Colonic mucosa (tissue), 4 donors: Measurements from ENCODE around the gene VPS35L. TPM values are rescaled to one million over a fixed set of nuclear protein-coding genes. Genes with fewer than 3 reads are reported as not detected.
A peak's percentile ranks its signal among the peaks of the same experiment; 100 is the strongest.

Source experiments
- DNase-seq: peaks from one replicate; pipeline ENCODE4 v3.0.0-alpha.2; 2020
- H3K27ac ChIP-seq: fragments of 200-600 bp; one replicate; pipeline ENCODE4 v1.8.0; 2021
- H3K27me3 ChIP-seq: fragments of 200-600 bp; one replicate; pipeline ENCODE4 v1.8.0; 2021
- H3K36me3 ChIP-seq: fragments of 200-600 bp; one replicate; pipeline ENCODE4 v1.8.0; 2021
- H3K4me1 ChIP-seq: fragments of 200-600 bp; one replicate; pipeline ENCODE4 v1.8.0; 2021; ENCODE audit warnings: mild to moderate bottlenecking
- H3K4me3 ChIP-seq: fragments of 200-600 bp; one replicate; pipeline ENCODE4 v1.8.0; 2021
- H3K9ac ChIP-seq, 2 donors: one replicate each; pipeline ENCODE4 v1.7.0; 2013; ENCODE audit warnings: control low read depth in 2 of 2, low read depth in 2 of 2, low read length in 2 of 2
- H3K9me3 ChIP-seq: fragments of 200-600 bp; one replicate; pipeline ENCODE4 v1.8.0; 2021
- CTCF ChIP-seq: fragments of 200-600 bp; IDR thresholded peaks from one replicate; pipeline ENCODE4 v1.8.0; 2022; ENCODE audit warnings: antibody characterized with exemption, mild to moderate bottlenecking
- intact Hi-C: fragments of 100-400 bp; cut with DNase I; formaldehyde crosslinking; loops from one replicate; pipeline ENCODE4 v1.14.1; 2022
- total RNA-seq, 2 donors: library from RNA; stranded (reverse); fragmentation: NEBNext Ultra II Directional in 1 of 2; extraction: Animal tissue kit (Norgen Biotek cat#: 25700) in 1 of 2; gene quantifications; one replicate each; pipeline ENCODE4 v1.2.1, GENCODE V29; 2021
- donor health status: healthy.
- donor health status: DM: no; HTN: no; CAD: no.
- donor health status: DM: no; HTN: no; CAD: no.

VPS35L gene
- total RNA-seq, 2 donors from 2014 or later: 38.0 to 43.7 TPM

GRCh38 chr16:19687279-19687678 is 131.8 kb downstream of the VPS35L start:
- Histone ChIP-seq H3K4me3 (no peak overlapping the region), H3K4me1 (no peaks in the 10 kb centered on the region), H3K9me3 (no peaks in the 10 kb centered on the region), H3K36me3 (no peaks in the 10 kb centered on the region), H3K27me3 (no peaks in the 10 kb centered on the region), H3K27ac (no peak overlapping the region), H3K9ac (no peak overlapping the region)
- no peak for DNase-seq
- intact Hi-C loops: loop anchor here (10.0 kb wide), 1 partner anchor 198 kb away; the partner anchor contains the start of gene GPRC5B
- TF ChIP-seq CTCF: no peak

- H3K27me3 ChIP-seq: no peaks in the 10 kb centered on the region
- H3K27ac ChIP-seq: no peak overlapping the region
- H3K9ac ChIP-seq: peak overlapping the region in 1 of 2 donors; percentile 24
- intact Hi-C loops: loop anchor here (10.0 kb wide), 1 partner anchor 196 kb away; the partner anchor contains the start of gene GPRC5B
- H3K9me3 ChIP-seq: no peaks in the 10 kb centered on the region
- DNase-seq: no peak
- TF ChIP-seq CTCF: no peak
- no peaks in the 10 kb centered on the region for H3K4me1 ChIP-seq
- H3K36me3 ChIP-seq: no peaks in the 10 kb centered on the region
- H3K4me3 ChIP-seq: no peak overlapping the region
Observed at GRCh38 chr16:19688396-19689024, 133.0 kb downstream of the VPS35L start.

GRCh38 chr16:19689342-19689741 is 133.8 kb downstream of the VPS35L start:
- intact Hi-C loops: loop anchor here (10.0 kb wide), 1 partner anchor 195 kb away; the partner anchor contains the start of gene GPRC5B
- H3K27me3 ChIP-seq: no peaks in the 10 kb centered on the region
- no peaks in the 10 kb centered on the region for H3K9me3 ChIP-seq
- H3K4me3 ChIP-seq: no peak overlapping the region
- no peaks in the 10 kb centered on the region for H3K4me1 ChIP-seq
- no peak for TF ChIP-seq CTCF
- no peak overlapping the region for H3K27ac ChIP-seq
- DNase-seq: no peak
- no peak overlapping the region for H3K9ac ChIP-seq
- no peaks in the 10 kb centered on the region for H3K36me3 ChIP-seq

- Histone ChIP-seq H3K27me3 (no peaks in the 10 kb centered on the region), H3K27ac (no peak overlapping the region), H3K9me3 (no peaks in the 10 kb centered on the region), H3K4me3 (no peak overlapping the region), H3K36me3 (no peaks in the 10 kb centered on the region), H3K9ac (no peak overlapping the region), H3K4me1 (no peaks in the 10 kb centered on the region)
- intact Hi-C loops: no loop called here
- TF ChIP-seq CTCF: no peak
- no peak for DNase-seq
Observed at GRCh38 chr16:19690196-19690595, 134.7 kb downstream of the VPS35L start.

- intact Hi-C loops: no loop called here
- DNase-seq: no peak
- H3K36me3 ChIP-seq: no peaks in the 10 kb centered on the region
Observed at GRCh38 chr16:19691161-19691711, 135.7 kb downstream of the VPS35L start.

More at GRCh38 chr16:19691161-19691711, 135.7 kb downstream of the VPS35L start:
- H3K27ac ChIP-seq: no peak overlapping the region
- H3K4me1 ChIP-seq: peaks cover 5% of the 10 kb centered on the region
- H3K9ac ChIP-seq: no peak overlapping the region
- no peaks in the 10 kb centered on the region for H3K27me3 ChIP-seq
- no peak for TF ChIP-seq CTCF
- H3K4me3 ChIP-seq: no peak overlapping the region
- H3K9me3 ChIP-seq: no peaks in the 10 kb centered on the region
